ENCODE data around the gene CCDC71L. TPM values are rescaled to one million over a fixed set of nuclear protein-coding genes. Genes with fewer than 3 reads are reported as not detected.

CCDC71L gene
- total and polyA plus RNA-seq, 2 donors (not counting 1 experiment from before 2014, with no cell fraction given), result 11.7 to 29.5 TPM

DNA sequence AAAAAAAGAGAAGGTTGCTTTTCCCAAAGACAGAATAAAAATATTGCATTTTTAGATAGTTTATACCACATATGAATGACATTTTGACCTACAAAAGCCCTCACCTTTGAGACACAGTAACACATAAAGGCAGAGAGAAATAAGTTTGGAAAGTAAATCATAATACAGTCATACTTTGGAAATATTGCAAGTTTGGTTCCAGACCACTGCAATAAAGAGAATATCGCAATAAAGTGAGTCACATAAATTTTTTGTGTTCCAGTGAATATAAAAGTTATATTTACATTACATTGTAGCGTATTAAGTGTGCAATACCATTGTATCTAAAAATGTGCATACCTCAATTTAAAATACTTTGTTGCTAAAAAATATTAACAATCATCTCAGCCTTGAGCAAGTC lies 40.3 kb downstream of the CCDC71L start:
- no peaks in the 10 kb centered on the region for H3K4me1 ChIP-seq (ENCODE audit: control insufficient read depth in 2 of 2, insufficient read depth in 2 of 2, low read length in 2 of 2)
- H2AFZ ChIP-seq (ENCODE audit: insufficient read depth, low read depth, low read length, poor library complexity, severe bottlenecking), result no peak overlapping the region
- ChIA-PET POLR2A (no interaction called here), CTCF (interaction anchor here (1.2 kb wide), 1 partner anchor 39 kb away, joined by 3 read pairs; no protein-coding TSS in a partner anchor)
- no peak overlapping the region for H3K9ac ChIP-seq (ENCODE audit: low read length)
- ATAC-seq (ENCODE audit: low read depth) (no peak), DNase-seq (no peak)
- no peaks in the 10 kb centered on the region for H4K20me1 ChIP-seq (ENCODE audit: control insufficient read depth, insufficient read depth, low read length, poor library complexity, severe bottlenecking)
- H3K4me2 ChIP-seq (replicated peaks; ENCODE audit: low read depth, low read length, poor library complexity, severe bottlenecking), result no peak overlapping the region
- H3K36me3 ChIP-seq (replicated peaks in 1 of 2; ENCODE audit: control extremely low read depth in 1 of 2, control insufficient read depth in 1 of 2, extremely low read depth in 1 of 2, insufficient read depth in 2 of 2, low read length in 1 of 2), result no peaks in the 10 kb centered on the region
- H3K27me3 ChIP-seq (replicated peaks in 1 of 4; ENCODE audit: control extremely low read depth in 1 of 4, control insufficient read depth in 3 of 4, insufficient read depth in 4 of 4, low read length in 3 of 4), result no peaks in the 10 kb centered on the region
- Mint-ChIP-seq H3K4me1 (no peaks in the 10 kb centered on the region), H3K27me3 (no peaks in the 10 kb centered on the region), H3K4me3 (no peak overlapping the region), H3K27ac (no peak overlapping the region), H3K9me3 (ENCODE audit: insufficient read depth) (peaks cover 6% of the 10 kb centered on the region)
- TF ChIP-seq EZH2 (IDR thresholded peaks at IDR 0.05; ENCODE audit: borderline replicate concordance, insufficient read depth, low read depth, low read length, poor library complexity, severe bottlenecking), result no peak
- TF ChIP-seq, protein P1, sequence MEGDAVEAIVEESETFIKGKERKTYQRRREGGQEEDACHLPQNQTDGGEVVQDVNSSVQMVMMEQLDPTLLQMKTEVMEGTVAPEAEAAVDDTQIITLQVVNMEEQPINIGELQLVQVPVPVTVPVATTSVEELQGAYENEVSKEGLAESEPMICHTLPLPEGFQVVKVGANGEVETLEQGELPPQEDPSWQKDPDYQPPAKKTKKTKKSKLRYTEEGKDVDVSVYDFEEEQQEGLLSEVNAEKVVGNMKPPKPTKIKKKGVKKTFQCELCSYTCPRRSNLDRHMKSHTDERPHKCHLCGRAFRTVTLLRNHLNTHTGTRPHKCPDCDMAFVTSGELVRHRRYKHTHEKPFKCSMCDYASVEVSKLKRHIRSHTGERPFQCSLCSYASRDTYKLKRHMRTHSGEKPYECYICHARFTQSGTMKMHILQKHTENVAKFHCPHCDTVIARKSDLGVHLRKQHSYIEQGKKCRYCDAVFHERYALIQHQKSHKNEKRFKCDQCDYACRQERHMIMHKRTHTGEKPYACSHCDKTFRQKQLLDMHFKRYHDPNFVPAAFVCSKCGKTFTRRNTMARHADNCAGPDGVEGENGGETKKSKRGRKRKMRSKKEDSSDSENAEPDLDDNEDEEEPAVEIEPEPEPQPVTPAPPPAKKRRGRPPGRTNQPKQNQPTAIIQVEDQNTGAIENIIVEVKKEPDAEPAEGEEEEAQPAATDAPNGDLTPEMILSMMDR (IDR thresholded peaks at IDR 0.05), result no peak
- no peak overlapping the region for H3K27ac ChIP-seq (ENCODE audit: low read length in 2 of 2)
- H3K4me3 ChIP-seq (ENCODE audit: control extremely low read depth in 1 of 5, extremely low read depth in 1 of 5, insufficient read depth in 1 of 5, low read depth in 2 of 5, low read length in 4 of 5), result no peak overlapping the region
- no peaks in the 10 kb centered on the region for H3K79me2 ChIP-seq (ENCODE audit: control insufficient read depth, insufficient read depth, low read length)
- WGBS (ENCODE audit: insufficient coverage), result no CpG with 5 or more reads among the region's 2 CpGs
- intact Hi-C loops (cut with micrococcal nuclease), result no loop called here
- peaks cover 0 to 8% (median 0%) of the 10 kb centered on the region in 3 donors for H3K9me3 ChIP-seq (ENCODE audit: control extremely low read depth in 1 of 3, control insufficient read depth in 2 of 3, insufficient read depth in 1 of 3, low read length in 2 of 3)

DNA sequence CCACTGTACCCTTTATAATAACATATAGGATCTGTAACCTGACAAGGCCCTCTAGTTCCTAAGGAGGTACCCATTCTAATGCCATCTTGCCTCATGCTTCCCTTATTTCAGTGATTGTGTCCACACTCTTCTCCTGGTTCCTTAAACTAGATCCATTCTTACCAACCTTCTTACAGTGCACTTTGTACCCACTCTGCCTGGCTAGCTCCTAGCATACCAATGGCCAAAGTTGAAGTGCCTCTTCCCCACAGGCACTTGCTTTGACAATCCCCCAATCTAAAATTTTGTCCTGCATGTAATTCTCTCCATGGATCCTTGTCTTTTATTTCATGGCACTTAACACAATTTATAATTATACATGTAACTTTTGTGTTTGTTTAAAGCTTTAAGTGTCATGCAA lies 40.9 kb downstream of the CCDC71L start:
- TF ChIP-seq, protein P1 (IDR thresholded peaks at IDR 0.05), result no peak
- no peak for TF ChIP-seq EZH2 (IDR thresholded peaks at IDR 0.05; ENCODE audit: borderline replicate concordance, insufficient read depth, low read depth, low read length, poor library complexity, severe bottlenecking)
- ATAC-seq (ENCODE audit: low read depth), result no peak
- H3K4me3 Mint-ChIP-seq, result no peak overlapping the region

More for the DNA sequence above, 40.9 kb downstream of the CCDC71L start:
- Histone ChIP-seq H3K36me3 (replicated peaks in 1 of 2; ENCODE audit: control extremely low read depth in 1 of 2, control insufficient read depth in 1 of 2, extremely low read depth in 1 of 2, insufficient read depth in 2 of 2, low read length in 1 of 2) (no peaks in the 10 kb centered on the region), H2AFZ (ENCODE audit: insufficient read depth, low read depth, low read length, poor library complexity, severe bottlenecking) (no peak overlapping the region), H3K4me1 (ENCODE audit: control insufficient read depth in 2 of 2, insufficient read depth in 2 of 2, low read length in 2 of 2) (no peaks in the 10 kb centered on the region), H3K79me2 (ENCODE audit: control insufficient read depth, insufficient read depth, low read length) (no peaks in the 10 kb centered on the region), H3K27me3 (replicated peaks in 1 of 4; ENCODE audit: control extremely low read depth in 1 of 4, control insufficient read depth in 3 of 4, insufficient read depth in 4 of 4, low read length in 3 of 4) (no peaks in the 10 kb centered on the region), H3K27ac (ENCODE audit: low read length in 2 of 2) (no peak overlapping the region), H4K20me1 (ENCODE audit: control insufficient read depth, insufficient read depth, low read length, poor library complexity, severe bottlenecking) (no peaks in the 10 kb centered on the region), H3K4me3 (ENCODE audit: control extremely low read depth in 1 of 5, extremely low read depth in 1 of 5, insufficient read depth in 1 of 5, low read depth in 2 of 5, low read length in 4 of 5) (no peak overlapping the region), H3K4me2 (replicated peaks; ENCODE audit: low read depth, low read length, poor library complexity, severe bottlenecking) (no peak overlapping the region), H3K9ac (ENCODE audit: low read length) (no peak overlapping the region), H3K9me3 (ENCODE audit: control extremely low read depth in 1 of 3, control insufficient read depth in 2 of 3, insufficient read depth in 1 of 3, low read length in 2 of 3) (peaks cover 0 to 8% (median 0%) of the 10 kb centered on the region in 3 donors)
- no peaks in the 10 kb centered on the region for H3K27me3 Mint-ChIP-seq
- intact Hi-C loops (cut with micrococcal nuclease), result no loop called here
- peaks cover 6% of the 10 kb centered on the region for H3K9me3 Mint-ChIP-seq (ENCODE audit: insufficient read depth)
- ChIA-PET POLR2A (no interaction called here), CTCF (interaction anchor here (1.2 kb wide), 1 partner anchor 39 kb away, joined by 3 read pairs; no protein-coding TSS in a partner anchor)
- H3K27ac Mint-ChIP-seq, result no peak overlapping the region
- DNase-seq, result no peak
- H3K4me1 Mint-ChIP-seq, result no peaks in the 10 kb centered on the region
